K562 (cell line): ENCODE results near the gene TRAF5. TPM values are rescaled to one million over a fixed set of nuclear protein-coding genes. Genes with fewer than 3 reads are reported as not detected.
A peak's percentile ranks its signal among the peaks of the same experiment; 100 is the strongest.

ENCODE experiments used
- ARID2 ChIP-seq: fragments of 450-650 bp; IDR thresholded peaks from 2 replicates; pipeline ENCODE4 v1.6.1; 2017; ENCODE audit warnings: antibody characterized with exemption, mild to moderate bottlenecking
- ATF6 ChIP-seq: sonication (generic); formaldehyde crosslinking; IDR thresholded peaks from 2 replicates; pipeline ENCODE4 v1.4.0; 2020; ENCODE audit warnings: mild to moderate bottlenecking, missing genetic modification reagents
- CTCFL ChIP-seq: IDR thresholded peaks from 2 replicates; pipeline ENCODE4 v1.6.1; 2011; ENCODE audit warnings: borderline replicate concordance, low read depth, mild to moderate bottlenecking, moderate library complexity, low read length; ENCODE audit not compliant: insufficient read depth, poor library complexity, severe bottlenecking
- GABPB1 ChIP-seq: sonication (generic); formaldehyde crosslinking; IDR thresholded peaks from 2 replicates; pipeline ENCODE4 v1.8.0; 2022; ENCODE audit warnings: mild to moderate bottlenecking, missing genetic modification reagents
- KAT8 ChIP-seq: fragments of 450-650 bp; IDR thresholded peaks from 2 replicates; pipeline ENCODE4 v1.6.1; 2016; ENCODE audit warnings: low read depth, mild to moderate bottlenecking
- MAZ ChIP-seq, 2 experiments: fragments of 450-650 bp in 1 of 2; sonication (generic) in 1 of 2; formaldehyde crosslinking; IDR thresholded peaks in 1 of 2; conservative IDR thresholded peaks in 1 of 2; 2 replicates each; pipeline versions ENCODE4 v1.4.0 to v1.5.0; 2020; ENCODE audit warnings: mild to moderate bottlenecking in 1 of 2, missing genetic modification reagents in 1 of 2
- MEF2D ChIP-seq: conservative IDR thresholded peaks from 2 replicates; pipeline ENCODE4 v1.6.1; 2016; ENCODE audit warnings: low read depth, missing genetic modification characterization, missing compliant biosample characterization
- MTA3 ChIP-seq: fragments of 450-650 bp; formaldehyde crosslinking; IDR thresholded peaks from 2 replicates; pipeline ENCODE4 v1.6.1; 2017; ENCODE audit warnings: mild to moderate bottlenecking, borderline replicate concordance
- POLR3G ChIP-seq: IDR thresholded peaks from 2 replicates; pipeline ENCODE4 v1.6.1; 2011; ENCODE audit not compliant: insufficient read length, insufficient replicate concordance; ENCODE audit errors: extremely low read depth
- RBFOX2 ChIP-seq: fragments of 200-400 bp; formaldehyde crosslinking; IDR thresholded peaks from 2 replicates; pipeline ENCODE4 v1.6.1; 2017; ENCODE audit warnings: low read depth, mild to moderate bottlenecking, low read length, moderate library complexity
- SIN3A ChIP-seq, 2 experiments: fragments of 150-350 bp in 1 of 2; IDR thresholded peaks; 2 replicates each; pipeline ENCODE4 v1.6.1; 2011 to 2016; ENCODE audit warnings: borderline replicate concordance in 2 of 2, low read depth in 2 of 2, low read length in 2 of 2, mild to moderate bottlenecking in 2 of 2, moderate library complexity in 2 of 2; ENCODE audit not compliant: control insufficient read depth in 1 of 2
- SNIP1 ChIP-seq: fragments of 450-650 bp; IDR thresholded peaks from 2 replicates; pipeline ENCODE4 v1.7.1; 2017; ENCODE audit warnings: low read depth, mild to moderate bottlenecking
- SREBF1 ChIP-seq: fragments of 150-350 bp; IDR thresholded peaks from 2 replicates; pipeline ENCODE4 v1.6.1; 2014; ENCODE audit warnings: antibody characterized with exemption, low read depth, low read length, borderline replicate concordance
- ZBTB5 ChIP-seq: fragments of 450-650 bp; IDR thresholded peaks from 2 replicates; pipeline ENCODE4 v1.6.1; 2017; ENCODE audit warnings: antibody characterized with exemption
- ZFP30 ChIP-seq: fragments of 250-450 bp; sonication (Bioruptor Pico); IDR thresholded peaks from 2 replicates; pipeline ENCODE4 v1.8.0; 2022; ENCODE audit warnings: moderate library complexity, mild to moderate bottlenecking, inconsistent platforms, borderline replicate concordance
- polyA plus RNA-seq, 8 experiments: library from polyadenylated mRNA; depleted of rRNA in 4 of 8; stranded (reverse) in 5 of 8; unstranded in 3 of 8; fragments of >200 nt; fragmentation: Nextera tagmentation in 2 of 8; fragmentation: Illumina TruSeq in 1 of 8; extraction: Ambion mirVana in 2 of 8; extraction: Trizol in 1 of 8; gene quantifications; 2 replicates each; pipeline versions ENCODE4 v1.2.1 to v1.2.3, GENCODE V29; 2011 to 2014; ENCODE audit warnings: inconsistent platforms in 1 of 8, missing spikeins in 1 of 8
- total RNA-seq, 7 experiments: library from RNA; depleted of rRNA in 6 of 7; stranded (reverse); fragments of >200 nt in 6 of 7; fragmentation: Illumina TruSeq in 2 of 7; extraction: Trizol in 2 of 7; gene quantifications; 2 replicates each; pipeline versions ENCODE4 v1.2.1 to v1.2.3, GENCODE V29; 2011 to 2021; ENCODE audit warnings: low replicate concordance in 1 of 7
- TF ChIP-seq, protein P1 (sequence below): fragments of 450-650 bp; formaldehyde crosslinking; IDR thresholded peaks from 2 replicates; pipeline ENCODE4 v1.4.0; 2020; ENCODE audit warnings: mild to moderate bottlenecking, mixed read lengths
- TF ChIP-seq, protein P2 (sequence below): fragments of 450-650 bp; IDR thresholded peaks from 2 replicates; pipeline ENCODE4 v1.6.1; 2016; ENCODE audit warnings: missing biosample characterization, missing genetic modification characterization

The TRAF5 gene
- total and polyA plus RNA-seq, 9 of the 15 experiments (the other 6 are each of a cell fraction or from before 2014, with no cell fraction given): 2.0 to 9.3 (median 5.3) TPM

- TF ChIP-seq ZFP30 (CRISPR knock-in tag) (no peak), RBFOX2 (peak; percentile 98), GABPB1 (CRISPR knock-in tag) (peak; percentile 83), MTA3 (peak; percentile 87; the same call in 1 of the 2 replicates), MAZ (CRISPR knock-in tag; conservative IDR thresholded peaks at IDR 0.05 in 1 of 2, IDR thresholded peaks at IDR 0.05 in 1 of 2) (peak; percentile 58 to 88), CTCFL (no peak), ATF6 (CRISPR knock-in tag) (peak; percentile 94), POLR3G (no peak), ARID2 (peak; percentile 20; the same call in 1 of the 2 replicates), SREBF1 (no peak), MEF2D (peak; percentile 53; the same call in 1 of the 2 replicates), SNIP1 (no peak), SIN3A (IDR thresholded peaks at IDR 0.05; ENCODE audit: borderline replicate concordance in 2 of 2, control insufficient read depth in 1 of 2, low read depth in 2 of 2, low read length in 2 of 2) (peak; percentile 25 to 49; a peak in 2 of 4 replicates), KAT8 (peak; percentile 82), ZBTB5 (peak; percentile 97)
- TF ChIP-seq, protein P1, sequence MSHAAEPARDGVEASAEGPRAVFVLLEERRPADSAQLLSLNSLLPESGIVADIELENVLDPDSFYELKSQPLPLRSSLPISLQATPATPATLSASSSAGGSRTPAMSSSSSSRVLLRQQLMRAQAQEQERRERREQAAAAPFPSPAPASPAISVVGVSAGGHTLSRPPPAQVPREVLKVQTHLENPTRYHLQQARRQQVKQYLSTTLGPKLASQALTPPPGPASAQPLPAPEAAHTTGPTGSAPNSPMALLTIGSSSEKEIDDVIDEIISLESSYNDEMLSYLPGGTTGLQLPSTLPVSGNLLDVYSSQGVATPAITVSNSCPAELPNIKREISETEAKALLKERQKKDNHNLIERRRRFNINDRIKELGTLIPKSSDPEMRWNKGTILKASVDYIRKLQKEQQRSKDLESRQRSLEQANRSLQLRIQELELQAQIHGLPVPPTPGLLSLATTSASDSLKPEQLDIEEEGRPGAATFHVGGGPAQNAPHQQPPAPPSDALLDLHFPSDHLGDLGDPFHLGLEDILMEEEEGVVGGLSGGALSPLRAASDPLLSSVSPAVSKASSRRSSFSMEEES (CRISPR knock-in tag): 0 out of 2 replicates have a peak, but pooled peaks have one; percentile 1
- TF ChIP-seq, protein P2, sequence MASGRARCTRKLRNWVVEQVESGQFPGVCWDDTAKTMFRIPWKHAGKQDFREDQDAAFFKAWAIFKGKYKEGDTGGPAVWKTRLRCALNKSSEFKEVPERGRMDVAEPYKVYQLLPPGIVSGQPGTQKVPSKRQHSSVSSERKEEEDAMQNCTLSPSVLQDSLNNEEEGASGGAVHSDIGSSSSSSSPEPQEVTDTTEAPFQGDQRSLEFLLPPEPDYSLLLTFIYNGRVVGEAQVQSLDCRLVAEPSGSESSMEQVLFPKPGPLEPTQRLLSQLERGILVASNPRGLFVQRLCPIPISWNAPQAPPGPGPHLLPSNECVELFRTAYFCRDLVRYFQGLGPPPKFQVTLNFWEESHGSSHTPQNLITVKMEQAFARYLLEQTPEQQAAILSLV (tag): peak; percentile 38; the same call in 1 of the 2 replicates
These were observed 56.3 kb downstream of the TRAF5 start (continued) for GRCh38 chr1:211382714-211383480.
